IMR-90 (cell line): ENCODE results near the gene TMEM143. TPM values are rescaled to one million over a fixed set of nuclear protein-coding genes. Genes with fewer than 3 reads are reported as not detected.

Source experiments
- ATAC-seq: fragments of 200-7000 bp; cut with Tn5 transposase; 2 replicates; pipeline ENCODE4 v1.9.1; 2020; ENCODE audit warnings: low read depth, mild to moderate bottlenecking, moderate library complexity
- BruUV-seq: library from RNA; stranded (reverse); fragments of 400-500 nt; replicated peaks from 2 replicates; lab custom pipeline; 2021; lab: Mats Ljungman, UMichigan
- CTCF ChIA-PET: fragments of 300-600 bp; formaldehyde crosslinking; extraction: SDS; loops from one replicate; lab custom pipeline; 2021; ENCODE audit warnings: antibody characterized with exemption; lab: Yijun Ruan, JAX
- POLR2A ChIA-PET: fragments of 300-600 bp; sonication (Branson Sonifier 250); formaldehyde crosslinking; loops from one replicate; lab custom pipeline; 2022; ENCODE audit warnings: antibody characterized with exemption; ENCODE audit not compliant: unreplicated experiment; lab: Charles Lee
- DNase-seq: peaks from one replicate; pipeline ENCODE4 v3.0.0; 2013
- H2AFZ ChIP-seq: replicated peaks from 2 replicates; pipeline ENCODE3; 2013; ENCODE audit warnings: low read length, mild to moderate bottlenecking; ENCODE audit not compliant: poor library complexity
- H2AK5ac ChIP-seq: 2 replicates; pipeline ENCODE4 v1.6.1; 2013; ENCODE audit warnings: low read depth, low read length, inconsistent platforms
- H2AK9ac ChIP-seq: replicated peaks from 2 replicates; pipeline ENCODE3; 2013; ENCODE audit warnings: mild to moderate bottlenecking, low read depth, low read length, moderate library complexity; ENCODE audit not compliant: poor library complexity
- H2BK120ac ChIP-seq: 2 replicates; pipeline ENCODE4 v1.6.1; 2013; ENCODE audit warnings: low read depth, low read length, inconsistent platforms
- H2BK15ac ChIP-seq: 3 replicates; pipeline ENCODE4 v1.6.1; 2013; ENCODE audit warnings: low read depth, low read length, inconsistent platforms
- H2BK20ac ChIP-seq: 2 replicates; pipeline ENCODE4 v1.6.1; 2013; ENCODE audit warnings: low read depth, mild to moderate bottlenecking, inconsistent platforms, low read length, moderate library complexity
- H2BK5ac ChIP-seq: 2 replicates; pipeline ENCODE4 v1.6.1; 2013; ENCODE audit warnings: mild to moderate bottlenecking, low read depth, low read length, inconsistent platforms; ENCODE audit not compliant: poor library complexity, severe bottlenecking
- H3K14ac ChIP-seq: replicated peaks from 2 replicates; pipeline ENCODE4 v1.6.1; 2013; ENCODE audit warnings: low read depth, low read length, inconsistent platforms
- H3K18ac ChIP-seq: 2 replicates; pipeline ENCODE4 v1.6.1; 2013; ENCODE audit warnings: low read depth, low read length, control low read depth
- H3K23ac ChIP-seq: 2 replicates; pipeline ENCODE4 v1.6.1; 2013; ENCODE audit warnings: low read depth, low read length, inconsistent platforms
- H3K27ac ChIP-seq: 2 replicates; pipeline ENCODE4 v1.5.1; 2013; ENCODE audit warnings: mild to moderate bottlenecking, control low read depth, low read length; ENCODE audit not compliant: insufficient read depth
- H3K27me3 ChIP-seq: 2 replicates; pipeline ENCODE4 v1.6.1; 2013; ENCODE audit warnings: low read length; ENCODE audit not compliant: control insufficient read depth, insufficient read depth
- H3K36me3 ChIP-seq: 2 replicates; pipeline ENCODE4 v1.6.1; 2013; ENCODE audit warnings: low read length, mixed read lengths; ENCODE audit not compliant: control insufficient read depth, insufficient read depth
- H3K4ac ChIP-seq: 2 replicates; pipeline ENCODE4 v1.6.1; 2013; ENCODE audit warnings: low read depth, low read length, inconsistent platforms
- H3K4me1 ChIP-seq: 2 replicates; pipeline ENCODE4 v1.6.1; 2013; ENCODE audit warnings: low read length, mixed read lengths; ENCODE audit not compliant: control insufficient read depth, insufficient read depth
- H3K4me2 ChIP-seq: 2 replicates; pipeline ENCODE4 v1.6.1; 2013; ENCODE audit warnings: low read depth, mild to moderate bottlenecking, control low read depth, low read length, moderate library complexity
- H3K4me3 ChIP-seq: 2 replicates; pipeline ENCODE4 v1.5.1; 2013; ENCODE audit warnings: low read depth, mild to moderate bottlenecking, control low read depth, low read length, moderate library complexity; ENCODE audit not compliant: insufficient read depth
- H3K56ac ChIP-seq: 2 replicates; pipeline ENCODE4 v1.6.1; 2013; ENCODE audit warnings: low read length, inconsistent platforms; ENCODE audit not compliant: insufficient read depth; ENCODE audit errors: extremely low read depth
- H3K79me1 ChIP-seq, 2 experiments: 2 replicates each; pipeline ENCODE4 v1.6.1; 2013; ENCODE audit warnings: low read length in 2 of 2, inconsistent platforms in 1 of 2, low read depth in 1 of 2
- H3K9ac ChIP-seq: 2 replicates; pipeline ENCODE4 v1.6.1; 2013; ENCODE audit warnings: low read depth, low read length, control low read depth
- H3K9me1 ChIP-seq: 2 replicates; pipeline ENCODE4 v1.6.1; 2013; ENCODE audit warnings: low read length, inconsistent platforms; ENCODE audit not compliant: insufficient read depth
- H3K9me3 ChIP-seq: 2 replicates; pipeline ENCODE4 v1.6.1; 2013; ENCODE audit warnings: low read length; ENCODE audit not compliant: control insufficient read depth, insufficient read depth
- H4K20me1 ChIP-seq: 2 replicates; pipeline ENCODE4 v1.6.1; 2013; ENCODE audit warnings: low read length, inconsistent platforms; ENCODE audit not compliant: insufficient read depth
- H4K5ac ChIP-seq: 2 replicates; pipeline ENCODE4 v1.6.1; 2013; ENCODE audit warnings: mild to moderate bottlenecking, low read depth, low read length, control low read depth
- H4K8ac ChIP-seq, 2 experiments: 2 replicates each; pipeline ENCODE4 v1.6.1; 2013; ENCODE audit warnings: low read depth in 2 of 2, low read length in 2 of 2, control low read depth in 1 of 2, inconsistent platforms in 1 of 2
- H4K91ac ChIP-seq: 2 replicates; pipeline ENCODE4 v1.6.1; 2013; ENCODE audit warnings: low read depth, low read length, inconsistent platforms; ENCODE audit not compliant: insufficient read depth
- BHLHE40 ChIP-seq: fragments of 150-350 bp; IDR thresholded peaks from 2 replicates; pipeline ENCODE4 v1.6.1; 2016; ENCODE audit warnings: mild to moderate bottlenecking, low read depth, low read length
- CEBPB ChIP-seq: IDR thresholded peaks from 2 replicates; pipeline ENCODE4 v1.6.1; 2012; ENCODE audit warnings: low read depth, low read length, improper control_type of control experiment
- CTCF ChIP-seq: conservative IDR thresholded peaks from 2 replicates; pipeline ENCODE4 v1.5.1; 2012; ENCODE audit warnings: mild to moderate bottlenecking, low read depth, low read length, improper control_type of control experiment
- ELK1 ChIP-seq: fragments of 150-350 bp; IDR thresholded peaks from 2 replicates; pipeline ENCODE4 v1.6.1; 2016; ENCODE audit warnings: low read depth, mild to moderate bottlenecking, low read length, moderate library complexity, borderline replicate concordance
- FOS ChIP-seq: fragments of 150-350 bp; IDR thresholded peaks from 2 replicates; pipeline ENCODE4 v1.6.1; 2016; ENCODE audit warnings: low read depth, low read length
- MAZ ChIP-seq: IDR thresholded peaks from 2 replicates; pipeline ENCODE4 v1.6.1; 2012; ENCODE audit warnings: low read depth, mild to moderate bottlenecking, low read length, improper control_type of control experiment, moderate library complexity, borderline replicate concordance
- NFE2L2 ChIP-seq: fragments of 150-350 bp; IDR thresholded peaks from 2 replicates; pipeline ENCODE4 v1.6.1; 2016; ENCODE audit warnings: low read depth, mild to moderate bottlenecking, low read length
- POLR2A ChIP-seq: IDR thresholded peaks from 2 replicates; pipeline ENCODE4 v1.6.1; 2012; ENCODE audit warnings: mild to moderate bottlenecking, low read depth, low read length
- SMC3 ChIP-seq: fragments of 150-350 bp; IDR thresholded peaks from 2 replicates; pipeline ENCODE4 v1.6.1; 2016; ENCODE audit warnings: low read depth, mild to moderate bottlenecking, antibody characterized with exemption, low read length, moderate library complexity
- WGBS, 2 experiments: methylation state at CpG; one replicate each; pipeline versions ENCODE4 v1.1.5 to v1.1.7; 2013; ENCODE audit warnings: missing lambda C conversion rate in 2 of 2; ENCODE audit not compliant: insufficient read length in 1 of 2; ENCODE audit errors: extremely low coverage in 2 of 2; 5-methylcytosine and 5-hydroxymethylcytosine counted together
- dilution Hi-C: fragments of 300-500 bp; cut with HindIII; formaldehyde crosslinking; loops from one replicate; pipeline ENCODE4 v1.14.3; 2018; ENCODE audit warnings: low sequenced_read_pairs; ENCODE audit not compliant: unreplicated experiment
- in situ Hi-C: fragments of 300-500 bp; cut with MboI; formaldehyde crosslinking; loops from 3 replicates; pipeline ENCODE4 v1.14.3; 2019; ENCODE audit warnings: low sequenced_read_pairs, inconsistent platforms, mixed read lengths
- intact Hi-C: fragments of 100-400 bp; cut with micrococcal nuclease; formaldehyde crosslinking; loops from 2 replicates; pipeline ENCODE4 v1.10.0; 2022
- polyA plus RNA-seq, 3 experiments: library from polyadenylated mRNA; depleted of rRNA; stranded (reverse); fragments of >200 nt; gene quantifications; 2 replicates each; pipeline ENCODE4 v1.2.3, GENCODE V29; 2012; ENCODE audit warnings: low replicate concordance in 1 of 3
- total RNA-seq: library from RNA; depleted of rRNA; stranded (reverse); fragments of >200 nt; gene quantifications from 2 replicates; pipeline ENCODE4 v1.2.3, GENCODE V29; 2012

Gene TMEM143
- total and polyA plus RNA-seq, 2 of the 4 experiments (the other 2 are of a cell fraction), result 1.3 to 7.6 TPM

DNA sequence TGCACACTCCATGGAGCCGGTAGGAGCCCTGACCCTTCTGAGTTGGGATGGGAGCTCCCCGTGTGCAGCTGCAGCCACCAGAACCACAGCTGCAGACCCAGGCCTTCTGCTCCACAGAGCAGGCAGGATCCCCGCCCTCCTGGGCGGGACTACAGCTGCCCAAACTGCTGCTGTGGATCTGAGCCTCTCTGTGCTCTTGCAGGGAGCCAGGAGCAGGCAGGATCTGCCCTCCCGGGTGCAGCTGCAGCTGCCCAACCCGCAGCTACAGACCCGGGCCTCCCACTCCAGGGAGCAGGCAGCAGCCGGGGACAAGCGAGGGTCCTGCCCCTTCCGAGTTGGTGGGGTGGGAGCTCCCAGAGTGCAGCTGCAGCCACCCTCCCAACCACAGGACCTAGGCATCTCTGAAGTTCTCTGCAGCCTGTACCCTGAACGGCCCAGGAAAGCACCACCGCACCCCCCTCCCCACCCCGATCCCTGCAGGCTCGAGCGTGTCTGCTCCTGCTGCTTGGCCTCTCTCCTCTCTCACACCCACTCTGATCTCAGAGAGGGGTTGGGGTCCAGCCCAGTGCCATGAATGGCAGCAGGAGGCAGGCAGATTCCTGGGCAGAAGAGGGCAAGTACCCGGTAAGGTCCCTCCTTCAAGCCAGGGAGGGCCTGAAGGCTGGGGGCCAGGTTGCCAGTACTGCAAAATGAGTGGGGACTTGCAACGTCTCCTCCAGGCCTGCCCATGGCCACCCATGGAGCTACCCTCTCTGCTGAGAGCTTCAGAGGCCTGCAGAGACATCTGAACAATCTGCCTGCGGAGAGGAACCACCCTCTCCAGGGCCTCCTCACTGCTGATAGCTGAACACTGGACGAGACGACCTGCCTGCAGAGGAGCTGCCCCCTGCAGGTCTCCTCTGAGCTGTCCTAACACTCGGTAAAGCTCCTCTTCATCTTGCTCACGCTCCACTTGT, 54.8 kb downstream of the TMEM143 start (continued):
- TF ChIP-seq CTCF (no peak), BHLHE40 (no peak)

DNA sequence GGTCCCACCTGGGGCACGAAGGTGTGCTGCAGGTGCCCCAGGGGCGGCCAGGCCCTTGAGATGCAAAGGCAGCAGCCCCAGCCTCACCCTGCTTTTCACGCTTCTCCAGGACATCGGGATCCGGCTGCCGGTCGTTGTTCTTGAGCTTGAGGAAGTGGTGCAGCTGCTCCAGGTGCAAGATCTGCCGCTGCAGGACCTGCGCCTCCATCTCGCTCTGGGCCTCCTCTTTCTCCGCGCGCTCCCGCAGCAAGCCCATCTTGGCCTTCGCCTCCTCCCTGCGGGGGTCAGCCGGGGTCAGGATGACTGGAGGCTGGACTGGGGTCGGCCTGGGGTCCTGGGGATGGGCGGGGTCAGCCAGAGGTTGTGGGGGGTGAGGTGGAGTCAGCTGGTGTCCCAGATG, 59.9 kb downstream of the TMEM143 start:
- no peaks in the 10 kb centered on the region for H3K9me3 ChIP-seq
- H3K27ac ChIP-seq, result no peak overlapping the region
- no peak overlapping the region for H2BK15ac ChIP-seq
- H3K4me3 ChIP-seq, result no peak overlapping the region
- no peak overlapping the region for H3K4ac ChIP-seq
- ChIA-PET CTCF (interaction anchor here (0.5 kb wide), 1 partner anchor 179 kb away, joined by 3 read pairs; no protein-coding TSS in a partner anchor), POLR2A (no interaction called here)
- H2BK5ac ChIP-seq, result no peak overlapping the region
- no peak overlapping the region for H4K5ac ChIP-seq
- no peak overlapping the region for H3K14ac ChIP-seq
- ATAC-seq, result no peak
- H3K9me1 ChIP-seq, result no peaks in the 10 kb centered on the region
- no peak overlapping the region for H2AK5ac ChIP-seq
- H2AFZ ChIP-seq, result no peak overlapping the region
- H3K23ac ChIP-seq, result no peak overlapping the region
- peaks cover 15% of the 10 kb centered on the region for H3K27me3 ChIP-seq
- H4K91ac ChIP-seq, result no peak overlapping the region
- no peaks in the 10 kb centered on the region; the same call in 1 of the 2 replicates for H3K4me1 ChIP-seq
- H2AK9ac ChIP-seq, result no peak overlapping the region
- no peak overlapping the region for H4K8ac ChIP-seq
- no peaks in the 10 kb centered on the region for H3K79me1 ChIP-seq
- in situ Hi-C loops (no loop called here), dilution Hi-C loops (no loop called here), intact Hi-C loops (no loop called here)
- DNase-seq, result no peak
- no peak overlapping the region for H2BK20ac ChIP-seq
- H3K56ac ChIP-seq, result no peak overlapping the region
- H4K20me1 ChIP-seq, result no peaks in the 10 kb centered on the region
- no peak overlapping the region for H3K18ac ChIP-seq
- no peak overlapping the region for H3K4me2 ChIP-seq
- no TSS peak for BruUV-seq
- 72% methylated on average over 10 of the region's 19 CpGs; no CpG with 5 or more reads in 1 of the 2 experiments for WGBS, 2 experiments
- no peak overlapping the region for H2BK120ac ChIP-seq
- H3K9ac ChIP-seq, result no peak overlapping the region
- no peaks in the 10 kb centered on the region for H3K36me3 ChIP-seq
- no peak for TF ChIP-seq ELK1
- TF ChIP-seq MAZ, result no peak
- TF ChIP-seq BHLHE40, result no peak
- no peak for TF ChIP-seq FOS
- TF ChIP-seq POLR2A, result no peak
- no peak for TF ChIP-seq NFE2L2
- TF ChIP-seq SMC3, result no peak
- no peak for TF ChIP-seq CTCF
- no peak for TF ChIP-seq CEBPB
